IMR-90 (cell line): ENCODE results near the gene LRRC7. TPM values are rescaled to one million over a fixed set of nuclear protein-coding genes. Genes with fewer than 3 reads are reported as not detected.

ENCODE experiments used
- ATAC-seq: fragments of 200-7000 bp; cut with Tn5 transposase; 2 replicates; pipeline ENCODE4 v1.9.1; 2020; ENCODE audit warnings: low read depth, mild to moderate bottlenecking, moderate library complexity
- BruUV-seq: library from RNA; stranded (reverse); fragments of 400-500 nt; replicated peaks from 2 replicates; lab custom pipeline; 2021; lab: Mats Ljungman, UMichigan
- CTCF ChIA-PET: fragments of 300-600 bp; formaldehyde crosslinking; extraction: SDS; loops from one replicate; lab custom pipeline; 2021; ENCODE audit warnings: antibody characterized with exemption; lab: Yijun Ruan, JAX
- POLR2A ChIA-PET: fragments of 300-600 bp; sonication (Branson Sonifier 250); formaldehyde crosslinking; loops from one replicate; lab custom pipeline; 2022; ENCODE audit warnings: antibody characterized with exemption; ENCODE audit not compliant: unreplicated experiment; lab: Charles Lee
- DNase-seq: peaks from one replicate; pipeline ENCODE4 v3.0.0; 2013
- H2AFZ ChIP-seq: replicated peaks from 2 replicates; pipeline ENCODE3; 2013; ENCODE audit warnings: low read length, mild to moderate bottlenecking; ENCODE audit not compliant: poor library complexity
- H2AK5ac ChIP-seq: 2 replicates; pipeline ENCODE4 v1.6.1; 2013; ENCODE audit warnings: low read depth, low read length, inconsistent platforms
- H2AK9ac ChIP-seq: replicated peaks from 2 replicates; pipeline ENCODE3; 2013; ENCODE audit warnings: mild to moderate bottlenecking, low read depth, low read length, moderate library complexity; ENCODE audit not compliant: poor library complexity
- H2BK120ac ChIP-seq: 2 replicates; pipeline ENCODE4 v1.6.1; 2013; ENCODE audit warnings: low read depth, low read length, inconsistent platforms
- H2BK15ac ChIP-seq: 3 replicates; pipeline ENCODE4 v1.6.1; 2013; ENCODE audit warnings: low read depth, low read length, inconsistent platforms
- H2BK20ac ChIP-seq: 2 replicates; pipeline ENCODE4 v1.6.1; 2013; ENCODE audit warnings: low read depth, mild to moderate bottlenecking, inconsistent platforms, low read length, moderate library complexity
- H2BK5ac ChIP-seq: 2 replicates; pipeline ENCODE4 v1.6.1; 2013; ENCODE audit warnings: mild to moderate bottlenecking, low read depth, low read length, inconsistent platforms; ENCODE audit not compliant: poor library complexity, severe bottlenecking
- H3K14ac ChIP-seq: replicated peaks from 2 replicates; pipeline ENCODE4 v1.6.1; 2013; ENCODE audit warnings: low read depth, low read length, inconsistent platforms
- H3K18ac ChIP-seq: 2 replicates; pipeline ENCODE4 v1.6.1; 2013; ENCODE audit warnings: low read depth, low read length, control low read depth
- H3K23ac ChIP-seq: 2 replicates; pipeline ENCODE4 v1.6.1; 2013; ENCODE audit warnings: low read depth, low read length, inconsistent platforms
- H3K27ac ChIP-seq: 2 replicates; pipeline ENCODE4 v1.5.1; 2013; ENCODE audit warnings: mild to moderate bottlenecking, control low read depth, low read length; ENCODE audit not compliant: insufficient read depth
- H3K27me3 ChIP-seq: 2 replicates; pipeline ENCODE4 v1.6.1; 2013; ENCODE audit warnings: low read length; ENCODE audit not compliant: control insufficient read depth, insufficient read depth
- H3K36me3 ChIP-seq: 2 replicates; pipeline ENCODE4 v1.6.1; 2013; ENCODE audit warnings: low read length, mixed read lengths; ENCODE audit not compliant: control insufficient read depth, insufficient read depth
- H3K4ac ChIP-seq: 2 replicates; pipeline ENCODE4 v1.6.1; 2013; ENCODE audit warnings: low read depth, low read length, inconsistent platforms
- H3K4me1 ChIP-seq: 2 replicates; pipeline ENCODE4 v1.6.1; 2013; ENCODE audit warnings: low read length, mixed read lengths; ENCODE audit not compliant: control insufficient read depth, insufficient read depth
- H3K4me2 ChIP-seq: 2 replicates; pipeline ENCODE4 v1.6.1; 2013; ENCODE audit warnings: low read depth, mild to moderate bottlenecking, control low read depth, low read length, moderate library complexity
- H3K4me3 ChIP-seq: 2 replicates; pipeline ENCODE4 v1.5.1; 2013; ENCODE audit warnings: low read depth, mild to moderate bottlenecking, control low read depth, low read length, moderate library complexity; ENCODE audit not compliant: insufficient read depth
- H3K56ac ChIP-seq: 2 replicates; pipeline ENCODE4 v1.6.1; 2013; ENCODE audit warnings: low read length, inconsistent platforms; ENCODE audit not compliant: insufficient read depth; ENCODE audit errors: extremely low read depth
- H3K79me1 ChIP-seq, 2 experiments: 2 replicates each; pipeline ENCODE4 v1.6.1; 2013; ENCODE audit warnings: low read length in 2 of 2, inconsistent platforms in 1 of 2, low read depth in 1 of 2
- H3K9ac ChIP-seq: 2 replicates; pipeline ENCODE4 v1.6.1; 2013; ENCODE audit warnings: low read depth, low read length, control low read depth
- H3K9me1 ChIP-seq: 2 replicates; pipeline ENCODE4 v1.6.1; 2013; ENCODE audit warnings: low read length, inconsistent platforms; ENCODE audit not compliant: insufficient read depth
- H3K9me3 ChIP-seq: 2 replicates; pipeline ENCODE4 v1.6.1; 2013; ENCODE audit warnings: low read length; ENCODE audit not compliant: control insufficient read depth, insufficient read depth
- H4K20me1 ChIP-seq: 2 replicates; pipeline ENCODE4 v1.6.1; 2013; ENCODE audit warnings: low read length, inconsistent platforms; ENCODE audit not compliant: insufficient read depth
- H4K5ac ChIP-seq: 2 replicates; pipeline ENCODE4 v1.6.1; 2013; ENCODE audit warnings: mild to moderate bottlenecking, low read depth, low read length, control low read depth
- H4K8ac ChIP-seq, 2 experiments: 2 replicates each; pipeline ENCODE4 v1.6.1; 2013; ENCODE audit warnings: low read depth in 2 of 2, low read length in 2 of 2, control low read depth in 1 of 2, inconsistent platforms in 1 of 2
- H4K91ac ChIP-seq: 2 replicates; pipeline ENCODE4 v1.6.1; 2013; ENCODE audit warnings: low read depth, low read length, inconsistent platforms; ENCODE audit not compliant: insufficient read depth
- BHLHE40 ChIP-seq: fragments of 150-350 bp; IDR thresholded peaks from 2 replicates; pipeline ENCODE4 v1.6.1; 2016; ENCODE audit warnings: mild to moderate bottlenecking, low read depth, low read length
- ELK1 ChIP-seq: fragments of 150-350 bp; IDR thresholded peaks from 2 replicates; pipeline ENCODE4 v1.6.1; 2016; ENCODE audit warnings: low read depth, mild to moderate bottlenecking, low read length, moderate library complexity, borderline replicate concordance
- MAFK ChIP-seq: IDR thresholded peaks from 2 replicates; pipeline ENCODE4 v1.6.1; 2012; ENCODE audit warnings: low read depth, low read length, improper control_type of control experiment
- POLR2A ChIP-seq: IDR thresholded peaks from 2 replicates; pipeline ENCODE4 v1.6.1; 2012; ENCODE audit warnings: mild to moderate bottlenecking, low read depth, low read length
- RFX5 ChIP-seq: IDR thresholded peaks from 2 replicates; pipeline ENCODE4 v1.8.0; 2012; ENCODE audit warnings: low read depth, mild to moderate bottlenecking, low read length, moderate library complexity
- SMC3 ChIP-seq: fragments of 150-350 bp; IDR thresholded peaks from 2 replicates; pipeline ENCODE4 v1.6.1; 2016; ENCODE audit warnings: low read depth, mild to moderate bottlenecking, antibody characterized with exemption, low read length, moderate library complexity
- USF2 ChIP-seq: fragments of 150-350 bp; IDR thresholded peaks from 2 replicates; pipeline ENCODE4 v1.6.1; 2017; ENCODE audit warnings: mild to moderate bottlenecking, antibody characterized with exemption, low read length, low read depth
- dilution Hi-C: fragments of 300-500 bp; cut with HindIII; formaldehyde crosslinking; loops from one replicate; pipeline ENCODE4 v1.14.3; 2018; ENCODE audit warnings: low sequenced_read_pairs; ENCODE audit not compliant: unreplicated experiment
- in situ Hi-C: fragments of 300-500 bp; cut with MboI; formaldehyde crosslinking; loops from 3 replicates; pipeline ENCODE4 v1.14.3; 2019; ENCODE audit warnings: low sequenced_read_pairs, inconsistent platforms, mixed read lengths
- intact Hi-C: fragments of 100-400 bp; cut with micrococcal nuclease; formaldehyde crosslinking; loops from 2 replicates; pipeline ENCODE4 v1.10.0; 2022
- polyA plus RNA-seq, 3 experiments: library from polyadenylated mRNA; depleted of rRNA; stranded (reverse); fragments of >200 nt; gene quantifications; 2 replicates each; pipeline ENCODE4 v1.2.3, GENCODE V29; 2012; ENCODE audit warnings: low replicate concordance in 1 of 3
- total RNA-seq: library from RNA; depleted of rRNA; stranded (reverse); fragments of >200 nt; gene quantifications from 2 replicates; pipeline ENCODE4 v1.2.3, GENCODE V29; 2012

Gene LRRC7
- total and polyA plus RNA-seq, 2 of the 4 experiments (the other 2 are of a cell fraction): under 0.01 to 0.02 TPM

- Histone ChIP-seq H4K8ac (no peak overlapping the region), H3K9me3 (no peaks in the 10 kb centered on the region), H3K9ac (no peak overlapping the region), H2BK15ac (no peak overlapping the region), H3K23ac (no peak overlapping the region), H3K4me1 (no peaks in the 10 kb centered on the region), H3K9me1 (no peaks in the 10 kb centered on the region), H3K18ac (no peak overlapping the region), H3K27me3 (no peaks in the 10 kb centered on the region), H4K20me1 (no peaks in the 10 kb centered on the region), H3K79me1 (no peaks in the 10 kb centered on the region), H4K91ac (no peak overlapping the region), H2AFZ (no peak overlapping the region), H2BK5ac (no peak overlapping the region), H2BK120ac (no peak overlapping the region), H3K14ac (no peak overlapping the region), H3K27ac (no peak overlapping the region), H3K4me2 (no peak overlapping the region), H4K5ac (no peak overlapping the region), H3K36me3 (no peaks in the 10 kb centered on the region), H2BK20ac (no peak overlapping the region), H2AK9ac (no peak overlapping the region), H2AK5ac (no peak overlapping the region), H3K56ac (no peak overlapping the region), H3K4ac (no peak overlapping the region), H3K4me3 (no peak overlapping the region)
- no peak for DNase-seq
- intact Hi-C loops (no loop called here), in situ Hi-C loops (no loop called here), dilution Hi-C loops (no loop called here)
- CTCF ChIA-PET: no interaction called here
- BruUV-seq: no TSS peak
- TF ChIP-seq USF2 (no peak), POLR2A (no peak), MAFK (no peak), BHLHE40 (no peak), SMC3 (no peak), RFX5 (no peak), ELK1 (no peak)
- no peak for ATAC-seq
- POLR2A ChIA-PET: no interaction called here
Measured at GRCh38 chr1:69657971-69658370, 90.2 kb downstream of the LRRC7 start.
